AG04449 (cell line): ENCODE results near the gene ITIH1.
"Not testable (repeated sequence)": the region's sequence is repeated elsewhere in the genome, so short reads cannot be mapped to it uniquely, and the experiment has no call there.

Experiments used
- CTCF ChIA-PET: fragments of 350-600 bp; formaldehyde crosslinking; extraction: SDS; loops from one replicate; lab custom pipeline; 2021; ENCODE audit warnings: antibody characterized with exemption; lab: Yijun Ruan, JAX
- POLR2A ChIA-PET: fragments of 400-600, 350-600 bp; formaldehyde crosslinking; extraction: SDS; loops from one replicate; lab custom pipeline; 2020; ENCODE audit warnings: antibody characterized with exemption, inconsistent platforms; lab: Yijun Ruan, JAX
- DNase-seq: peaks from one replicate; pipeline ENCODE4 v3.0.0-alpha.2; 2010; ENCODE audit warnings: low read depth, low spot score
- H3K4me3 ChIP-seq: 2 replicates; pipeline ENCODE4 v1.5.1; 2011; ENCODE audit warnings: low read depth, mild to moderate bottlenecking, control low read depth, low read length
- TF ChIP-seq, protein P1 (sequence below): IDR thresholded peaks from one replicate; pipeline ENCODE4 v1.5.1; 2011; ENCODE audit warnings: mild to moderate bottlenecking, moderate library complexity, low read length, control low read depth, inconsistent platforms; ENCODE audit not compliant: insufficient read depth; ENCODE audit errors: missing control alignments

The ITIH1 gene

GRCh38 chr3:52777127-52777958 is at the start of gene ITIH1:
Gene ITIH1, plus strand, starts transcription at chr3:52777599. Its CDS starts 17 bp downstream, at chr3:52777616.
- POLR2A ChIA-PET, result no interaction called here
- CTCF ChIA-PET, result no interaction called here
- no peak for DNase-seq
- H3K4me3 ChIP-seq, result no peak within 1 kb of the TSS
- TF ChIP-seq, protein P1, sequence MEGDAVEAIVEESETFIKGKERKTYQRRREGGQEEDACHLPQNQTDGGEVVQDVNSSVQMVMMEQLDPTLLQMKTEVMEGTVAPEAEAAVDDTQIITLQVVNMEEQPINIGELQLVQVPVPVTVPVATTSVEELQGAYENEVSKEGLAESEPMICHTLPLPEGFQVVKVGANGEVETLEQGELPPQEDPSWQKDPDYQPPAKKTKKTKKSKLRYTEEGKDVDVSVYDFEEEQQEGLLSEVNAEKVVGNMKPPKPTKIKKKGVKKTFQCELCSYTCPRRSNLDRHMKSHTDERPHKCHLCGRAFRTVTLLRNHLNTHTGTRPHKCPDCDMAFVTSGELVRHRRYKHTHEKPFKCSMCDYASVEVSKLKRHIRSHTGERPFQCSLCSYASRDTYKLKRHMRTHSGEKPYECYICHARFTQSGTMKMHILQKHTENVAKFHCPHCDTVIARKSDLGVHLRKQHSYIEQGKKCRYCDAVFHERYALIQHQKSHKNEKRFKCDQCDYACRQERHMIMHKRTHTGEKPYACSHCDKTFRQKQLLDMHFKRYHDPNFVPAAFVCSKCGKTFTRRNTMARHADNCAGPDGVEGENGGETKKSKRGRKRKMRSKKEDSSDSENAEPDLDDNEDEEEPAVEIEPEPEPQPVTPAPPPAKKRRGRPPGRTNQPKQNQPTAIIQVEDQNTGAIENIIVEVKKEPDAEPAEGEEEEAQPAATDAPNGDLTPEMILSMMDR, result no peak

DNA sequence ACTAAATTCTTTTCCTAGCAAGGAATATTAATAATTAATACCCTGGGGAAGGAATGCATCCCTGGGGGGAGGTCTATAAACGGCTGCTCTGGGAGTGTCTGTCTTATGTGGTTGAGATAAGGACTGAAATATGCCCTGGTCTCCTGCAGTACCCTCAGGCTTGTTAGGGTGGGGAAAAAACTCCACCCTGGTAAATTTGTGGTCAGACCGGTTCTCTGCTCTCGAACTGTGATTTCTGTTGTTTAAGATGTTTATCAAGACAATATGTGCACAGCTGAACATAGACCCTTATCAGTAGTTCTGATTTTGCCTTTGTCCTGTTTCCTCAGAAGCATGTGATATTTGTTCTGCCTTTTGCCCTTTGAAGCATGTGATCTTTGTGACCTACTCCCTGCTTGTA is 48.6 kb upstream of the ITIH1 start:
- H3K4me3 ChIP-seq, POLR2A ChIA-PET, DNase-seq, CTCF ChIA-PET: not testable (repeated sequence)

- H3K4me3 ChIP-seq, result no peak overlapping the region
- CTCF ChIA-PET, result interaction anchor here (1.2 kb wide), 1 partner anchor 11 kb away, joined by 3 read pairs; no protein-coding TSS in a partner anchor
Observed at GRCh38 chr3:52730681-52731080, 46.7 kb upstream of the ITIH1 start.

GRCh38 chr3:52731590-52731989 is 45.8 kb upstream of the ITIH1 start:
- DNase-seq, result no peak
- POLR2A ChIA-PET, result no interaction called here
- TF ChIP-seq, protein P1, result no peak
- no peak overlapping the region for H3K4me3 ChIP-seq
- CTCF ChIA-PET, result no interaction called here

More at GRCh38 chr3:52730681-52731080, 46.7 kb upstream of the ITIH1 start:
- TF ChIP-seq, protein P1, result no peak
- POLR2A ChIA-PET, result no interaction called here
- no peak for DNase-seq

DNA sequence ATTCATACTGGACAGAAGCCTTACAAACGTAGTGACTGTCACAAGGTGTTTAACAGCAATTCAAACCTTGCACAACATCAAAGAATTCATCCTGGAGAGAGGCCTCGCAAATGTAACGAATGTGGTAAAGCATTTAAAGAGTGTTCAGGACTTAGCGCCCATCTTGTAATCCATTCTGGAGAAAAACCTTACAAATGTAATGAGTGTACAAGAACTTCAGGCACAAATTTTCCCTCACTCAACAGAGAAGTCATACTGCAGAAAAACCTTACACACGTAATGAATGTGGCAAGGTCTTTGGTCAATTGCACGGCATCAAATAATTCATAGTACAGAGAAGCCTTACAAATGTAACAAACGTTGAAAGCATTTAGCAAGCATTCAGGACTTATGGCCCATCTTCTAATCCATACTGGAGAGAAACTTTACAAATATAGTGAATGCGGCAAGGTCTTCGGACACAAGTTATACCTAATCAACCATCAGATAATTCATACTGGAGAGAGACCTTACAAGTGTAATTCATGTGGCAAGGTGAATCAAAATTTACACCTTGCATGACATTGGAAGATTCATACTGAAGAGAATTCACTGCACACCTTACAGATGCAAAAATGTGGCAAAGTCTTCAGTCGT is 44.0 kb upstream of the ITIH1 start:
- no peak overlapping the region for H3K4me3 ChIP-seq
- ChIA-PET POLR2A (no interaction called here), CTCF (interaction anchor here (0.6 kb wide), 2 partner anchors 9 to 118 kb away, joined by 3 read pairs; no protein-coding TSS in a partner anchor)
- DNase-seq, result no peak
- TF ChIP-seq, protein P1, result no peak

- H3K4me3 ChIP-seq, result no peak overlapping the region
- TF ChIP-seq, protein P1, result no peak
- DNase-seq, result no peak
- POLR2A ChIA-PET, result no interaction called here
- CTCF ChIA-PET, result interaction anchor here (0.6 to 2.8 kb wide), 3 partner anchors 9 to 246 kb away, joined by 3 to 7 read pairs (median 3); no protein-coding TSS in a partner anchor
Observed at GRCh38 chr3:52739730-52740129, 37.7 kb upstream of the ITIH1 start.
